Endothelial cell of umbilical vein (primary cell): ENCODE results near the gene ZFYVE28. TPM values are rescaled to one million over a fixed set of nuclear protein-coding genes. Genes with fewer than 3 reads are reported as not detected.

Source experiments
- BruUV-seq: library from RNA; stranded (reverse); fragments of 400-500 nt; replicated peaks from 2 replicates; lab custom pipeline; 2021; lab: Mats Ljungman, UMichigan
- CTCF ChIA-PET: fragments of 300-600, 350-600 bp; sonication (Branson Sonifier 250); formaldehyde crosslinking; loops from one replicate; lab custom pipeline; 2021; ENCODE audit warnings: antibody characterized with exemption, inconsistent platforms; lab: Charles Lee
- POLR2A ChIA-PET: fragments of 300-600, 350-600 bp; sonication (Branson Sonifier 250); formaldehyde crosslinking; loops from one replicate; lab custom pipeline; 2021; ENCODE audit warnings: antibody characterized with exemption, inconsistent platforms; lab: Charles Lee
- DNase-seq: peaks from one replicate; pipeline ENCODE4 v3.0.0-alpha.2; 2011; ENCODE audit warnings: low read depth, low spot score
- FAIRE-seq: peaks from 2 replicates; lab custom pipeline; 2011; peaks lifted over from hg19 to GRCh38; lab: Jason Lieb, UNC
- H2AFZ ChIP-seq: 2 replicates; pipeline ENCODE4 v1.6.0; 2012; ENCODE audit warnings: low read depth, low read length, control low read depth, inconsistent platforms
- H3K27ac ChIP-seq: 2 replicates; pipeline ENCODE4 v1.5.1; 2011; ENCODE audit warnings: low read depth, mild to moderate bottlenecking, control low read depth, low read length, moderate library complexity; ENCODE audit not compliant: insufficient read depth
- H3K27me3 ChIP-seq, 2 experiments: 2 replicates each; pipeline versions ENCODE4 v1.6.0 to v1.6.1; 2011; ENCODE audit warnings: low read length in 2 of 2, mixed read lengths in 1 of 2; ENCODE audit not compliant: control insufficient read depth in 2 of 2, insufficient read depth in 2 of 2
- H3K36me3 ChIP-seq, 2 experiments: 2 replicates in 1 of 2; 3 replicates in 1 of 2; pipeline ENCODE4 v1.5.1; 2011; ENCODE audit warnings: low read length in 2 of 2, mild to moderate bottlenecking in 1 of 2, moderate library complexity in 1 of 2; ENCODE audit not compliant: control insufficient read depth in 2 of 2, insufficient read depth in 2 of 2; ENCODE audit errors: extremely low read depth in 1 of 2
- H3K4me1 ChIP-seq: 3 replicates; pipeline ENCODE4 v1.5.1; 2011; ENCODE audit warnings: mild to moderate bottlenecking, low read length; ENCODE audit not compliant: control insufficient read depth, insufficient read depth; ENCODE audit errors: extremely low read depth
- H3K4me2 ChIP-seq: 2 replicates; pipeline ENCODE4 v1.6.1; 2011; ENCODE audit warnings: low read length, control low read depth, mixed read lengths; ENCODE audit not compliant: insufficient read depth
- H3K4me3 ChIP-seq, 3 experiments: fragments of 200-600 bp in 1 of 3; sonication (generic), shearing (Covaris generic) in 1 of 3; replicated peaks in 1 of 3; 2 replicates each; pipeline ENCODE4 v1.5.1; 2011 to 2016; ENCODE audit warnings: control low read depth in 3 of 3, low read length in 3 of 3, mild to moderate bottlenecking in 2 of 3, inconsistent platforms in 1 of 3, low read depth in 1 of 3, moderate library complexity in 1 of 3; ENCODE audit not compliant: insufficient read depth in 1 of 3
- H3K79me2 ChIP-seq: 2 replicates; pipeline ENCODE4 v1.6.0; 2012; ENCODE audit warnings: low read length, inconsistent platforms; ENCODE audit not compliant: control insufficient read depth, insufficient read depth
- H3K9ac ChIP-seq: replicated peaks from 2 replicates; pipeline ENCODE3; 2011; ENCODE audit warnings: low read length, control low read depth; ENCODE audit not compliant: insufficient read depth; ENCODE audit errors: extremely low read depth
- H3K9me1 ChIP-seq: replicated peaks from 3 replicates; pipeline ENCODE4 v1.6.0; 2011; ENCODE audit warnings: mild to moderate bottlenecking, low read length; ENCODE audit not compliant: control insufficient read depth, insufficient read depth; ENCODE audit errors: extremely low read depth
- H3K9me3 ChIP-seq: replicated peaks from 2 replicates; pipeline ENCODE4 v1.5.1; 2012; ENCODE audit warnings: low read length, inconsistent platforms; ENCODE audit not compliant: control insufficient read depth, insufficient read depth
- H4K20me1 ChIP-seq: replicated peaks from 2 replicates; pipeline ENCODE3; 2011; ENCODE audit warnings: mild to moderate bottlenecking, low read length; ENCODE audit not compliant: control insufficient read depth, insufficient read depth; ENCODE audit errors: extremely low read depth
- EZH2 ChIP-seq: IDR thresholded peaks from 2 replicates; pipeline ENCODE4 v1.6.1; 2012; ENCODE audit warnings: borderline replicate concordance, low read depth, mild to moderate bottlenecking, moderate library complexity, low read length, inconsistent platforms; ENCODE audit not compliant: severe bottlenecking
- FOS ChIP-seq: IDR thresholded peaks from 2 replicates; pipeline ENCODE4 v1.6.1; 2011; ENCODE audit warnings: mild to moderate bottlenecking, low read length, moderate library complexity, borderline replicate concordance; ENCODE audit not compliant: insufficient read depth
- GATA2 ChIP-seq: IDR thresholded peaks from 2 replicates; pipeline ENCODE4 v1.7.0; 2011; ENCODE audit warnings: low read depth, mild to moderate bottlenecking, moderate library complexity, mixed read lengths, low read length; ENCODE audit not compliant: insufficient read length, insufficient read depth
- JUN ChIP-seq: IDR thresholded peaks from 2 replicates; pipeline ENCODE4 v1.6.1; 2011; ENCODE audit warnings: borderline replicate concordance, low read depth; ENCODE audit not compliant: insufficient read length, insufficient read depth
- MAX ChIP-seq: IDR thresholded peaks from 2 replicates; pipeline ENCODE4 v1.6.1; 2011; ENCODE audit not compliant: insufficient read depth, insufficient read length
- MYC ChIP-seq: IDR thresholded peaks from one replicate; pipeline ENCODE4 v1.6.1; 2011; ENCODE audit warnings: mild to moderate bottlenecking, low read depth, low read length
- POLR2A ChIP-seq: IDR thresholded peaks from 2 replicates; pipeline ENCODE4 v1.6.1; 2012; ENCODE audit warnings: low read depth, mild to moderate bottlenecking, control low read depth, low read length
- POLR2AphosphoS5 ChIP-seq: IDR thresholded peaks from 2 replicates; pipeline ENCODE4 v1.6.1; 2012; ENCODE audit warnings: low read depth, mild to moderate bottlenecking, control low read depth, low read length, moderate library complexity; ENCODE audit not compliant: insufficient read depth
- dilution Hi-C: fragments of 300-500 bp; cut with MboI; formaldehyde crosslinking; loops from one replicate; pipeline ENCODE4 v1.15.0; 2019; ENCODE audit warnings: low sequenced_read_pairs; ENCODE audit not compliant: extremely low pct_ligation_motif_present
- intact Hi-C: fragments of 100-400 bp; cut with micrococcal nuclease; formaldehyde crosslinking; loops from one replicate; pipeline ENCODE4 v1.10.0; 2022
- polyA plus RNA-seq, 4 experiments: library from polyadenylated mRNA; depleted of rRNA in 3 of 4; stranded (reverse) in 3 of 4; unstranded in 1 of 4; fragments of >200 nt; gene quantifications; 2 replicates each; pipeline versions ENCODE4 v1.2.1 to v1.2.3, GENCODE V29; 2011 to 2012; ENCODE audit warnings: missing spikeins in 1 of 4
- total RNA-seq: library from RNA; stranded (reverse); gene quantifications from 2 replicates; pipeline ENCODE4 v1.2.3, GENCODE V29; 2021
- TF ChIP-seq, protein P1 (sequence below), 2 donors: IDR thresholded peaks; 1 replicate in 1 of 2; 2 replicates in 1 of 2; pipeline ENCODE4 v1.5.1; 2011; ENCODE audit warnings: low read length in 2 of 2, mild to moderate bottlenecking in 2 of 2, moderate library complexity in 2 of 2, control low read depth in 1 of 2, inconsistent platforms in 1 of 2, low read depth in 1 of 2; ENCODE audit not compliant: insufficient read depth in 1 of 2; ENCODE audit errors: extremely low read depth in 1 of 2

Gene ZFYVE28
- total and polyA plus RNA-seq, 2 donors (not counting 3 experiments of a cell fraction or from before 2014, with no cell fraction given), result 5.8 to 7.1 TPM

GRCh38 chr4:2332201-2332975 lies 86.1 kb downstream of the ZFYVE28 start:
- CTCF ChIA-PET, result no interaction called here
- no peak overlapping the region for H3K4me3 ChIP-seq
- intact Hi-C loops (no loop called here), dilution Hi-C loops (no loop called here)
- no peak overlapping the region for H3K27ac ChIP-seq
- no peaks in the 10 kb centered on the region for H3K79me2 ChIP-seq
- FAIRE-seq (no peak), DNase-seq (no peak)
- H3K9me3 ChIP-seq, result no peaks in the 10 kb centered on the region
- BruUV-seq, result no TSS peak
- TF ChIP-seq EZH2, result no peak
- TF ChIP-seq, protein P1, sequence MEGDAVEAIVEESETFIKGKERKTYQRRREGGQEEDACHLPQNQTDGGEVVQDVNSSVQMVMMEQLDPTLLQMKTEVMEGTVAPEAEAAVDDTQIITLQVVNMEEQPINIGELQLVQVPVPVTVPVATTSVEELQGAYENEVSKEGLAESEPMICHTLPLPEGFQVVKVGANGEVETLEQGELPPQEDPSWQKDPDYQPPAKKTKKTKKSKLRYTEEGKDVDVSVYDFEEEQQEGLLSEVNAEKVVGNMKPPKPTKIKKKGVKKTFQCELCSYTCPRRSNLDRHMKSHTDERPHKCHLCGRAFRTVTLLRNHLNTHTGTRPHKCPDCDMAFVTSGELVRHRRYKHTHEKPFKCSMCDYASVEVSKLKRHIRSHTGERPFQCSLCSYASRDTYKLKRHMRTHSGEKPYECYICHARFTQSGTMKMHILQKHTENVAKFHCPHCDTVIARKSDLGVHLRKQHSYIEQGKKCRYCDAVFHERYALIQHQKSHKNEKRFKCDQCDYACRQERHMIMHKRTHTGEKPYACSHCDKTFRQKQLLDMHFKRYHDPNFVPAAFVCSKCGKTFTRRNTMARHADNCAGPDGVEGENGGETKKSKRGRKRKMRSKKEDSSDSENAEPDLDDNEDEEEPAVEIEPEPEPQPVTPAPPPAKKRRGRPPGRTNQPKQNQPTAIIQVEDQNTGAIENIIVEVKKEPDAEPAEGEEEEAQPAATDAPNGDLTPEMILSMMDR (IDR thresholded peaks at IDR 0.05; ENCODE audit: extremely low read depth in 1 of 2, insufficient read depth in 1 of 2, low read depth in 1 of 2, low read length in 2 of 2), result no peak
- TF ChIP-seq FOS, result no peak
- TF ChIP-seq GATA2, result no peak
- TF ChIP-seq MAX, result no peak
- TF ChIP-seq POLR2A, result no peak
- TF ChIP-seq JUN, result no peak
- TF ChIP-seq MYC, result no peak
- TF ChIP-seq POLR2AphosphoS5, result no peak
- POLR2A ChIA-PET, result no interaction called here
- no peak overlapping the region for H3K9ac ChIP-seq
- peaks cover 13% of the 10 kb centered on the region for H3K4me1 ChIP-seq
- H3K27me3 ChIP-seq, result no peaks in the 10 kb centered on the region
- no peaks in the 10 kb centered on the region for H4K20me1 ChIP-seq
- H2AFZ ChIP-seq, result no peak overlapping the region
- no peak overlapping the region for H3K4me2 ChIP-seq
- H3K36me3 ChIP-seq, result no peaks in the 10 kb centered on the region
- H3K9me1 ChIP-seq, result no peaks in the 10 kb centered on the region
